Placental pericyte (primary cell): ENCODE data around the gene SOX15. TPM values are rescaled to one million over a fixed set of nuclear protein-coding genes. Genes with fewer than 3 reads are reported as not detected.

ENCODE experiments used
- small RNA-seq: library from RNA; depleted of rRNA; stranded (forward); fragments of <200 nt; gene quantifications from one replicate; pipeline ENCODE3, GENCODE V24; 2012; ENCODE audit warnings: low replicate concordance
- total RNA-seq: library from RNA; depleted of rRNA; stranded (reverse); fragments of >200 nt; gene quantifications from 2 replicates; pipeline ENCODE4 v1.2.3, GENCODE V29; 2012

Gene SOX15
- 0.22 and 0.57 TPM in 2 replicates for total RNA-seq

DNA sequence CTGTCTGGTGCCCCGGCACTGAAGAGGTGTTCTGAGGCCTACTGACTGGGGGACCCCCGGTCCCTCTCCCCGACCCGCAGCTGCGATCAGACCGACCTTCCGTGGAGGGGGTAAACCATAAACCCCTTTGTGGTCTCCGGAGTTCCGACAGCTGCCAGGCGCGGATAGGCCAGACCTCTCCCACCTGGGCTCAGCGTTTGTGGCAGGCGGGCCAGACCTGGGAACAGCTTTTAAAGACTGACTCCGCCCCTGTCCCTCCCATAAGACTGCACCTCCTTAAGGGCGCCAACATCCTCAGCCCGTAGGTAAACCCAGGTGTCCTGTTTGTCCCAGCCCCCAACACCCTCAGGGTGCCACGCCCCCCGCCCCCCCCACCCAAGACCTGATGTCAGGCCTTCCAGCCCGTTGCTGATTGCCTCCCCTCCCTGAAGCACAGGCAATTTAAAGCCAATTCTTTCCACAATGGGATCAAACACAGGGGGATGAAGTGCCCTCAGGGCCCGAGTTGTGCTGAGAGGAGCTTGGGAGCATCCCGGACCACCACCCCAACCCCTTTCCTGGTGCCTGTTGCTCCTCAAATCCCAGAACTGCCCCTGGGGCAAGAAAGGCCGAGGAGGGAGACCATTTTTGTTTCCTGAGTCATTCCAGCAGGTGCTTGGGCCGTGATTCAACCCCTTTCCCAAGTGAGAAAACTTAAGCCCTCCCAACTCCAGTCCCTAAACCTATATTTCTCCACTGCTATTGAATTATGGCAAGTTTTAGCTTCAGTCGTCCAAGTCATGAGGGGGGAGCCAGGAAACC is at the start of gene SOX15:
SOX15 (minus strand) TSS at position 204 of the 801 bp plus-strand sequence. CDS start 418 bp downstream, outside the sequence.

DNA sequence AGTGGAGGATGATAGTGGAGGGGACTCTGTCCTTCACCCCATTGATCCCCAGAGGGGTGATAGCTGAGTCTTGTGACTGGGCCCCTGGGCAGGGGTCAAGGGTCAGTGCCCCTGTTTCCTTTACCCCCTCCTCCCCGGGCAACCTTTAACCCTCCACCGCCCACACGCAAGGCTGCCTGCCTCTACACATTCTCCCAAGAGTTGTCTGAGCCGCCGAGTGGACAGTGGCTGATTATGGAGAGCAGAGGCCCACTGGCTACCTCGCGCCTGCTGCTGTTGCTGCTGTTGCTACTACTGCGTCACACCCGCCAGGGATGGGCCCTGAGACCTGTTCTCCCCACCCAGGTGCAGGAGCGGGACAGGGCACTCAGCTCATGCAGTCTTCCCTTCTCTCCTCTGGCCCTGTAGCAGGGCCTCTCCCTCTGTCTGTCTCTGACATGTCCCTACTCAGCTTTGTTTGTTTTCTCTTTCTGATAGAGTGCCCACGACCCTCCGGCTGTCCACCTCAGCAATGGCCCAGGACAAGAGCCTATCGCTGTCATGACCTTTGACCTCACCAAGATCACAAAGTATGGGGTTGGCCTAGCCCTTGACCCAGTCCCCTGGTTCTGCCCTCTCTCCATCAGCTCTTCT is 40.2 kb upstream of the SOX15 start, which contains the start of gene SHBG:
SHBG (plus strand) TSS at position 197 of the 633 bp plus-strand sequence; CDS start at position 235, 38 bp downstream.

DNA sequence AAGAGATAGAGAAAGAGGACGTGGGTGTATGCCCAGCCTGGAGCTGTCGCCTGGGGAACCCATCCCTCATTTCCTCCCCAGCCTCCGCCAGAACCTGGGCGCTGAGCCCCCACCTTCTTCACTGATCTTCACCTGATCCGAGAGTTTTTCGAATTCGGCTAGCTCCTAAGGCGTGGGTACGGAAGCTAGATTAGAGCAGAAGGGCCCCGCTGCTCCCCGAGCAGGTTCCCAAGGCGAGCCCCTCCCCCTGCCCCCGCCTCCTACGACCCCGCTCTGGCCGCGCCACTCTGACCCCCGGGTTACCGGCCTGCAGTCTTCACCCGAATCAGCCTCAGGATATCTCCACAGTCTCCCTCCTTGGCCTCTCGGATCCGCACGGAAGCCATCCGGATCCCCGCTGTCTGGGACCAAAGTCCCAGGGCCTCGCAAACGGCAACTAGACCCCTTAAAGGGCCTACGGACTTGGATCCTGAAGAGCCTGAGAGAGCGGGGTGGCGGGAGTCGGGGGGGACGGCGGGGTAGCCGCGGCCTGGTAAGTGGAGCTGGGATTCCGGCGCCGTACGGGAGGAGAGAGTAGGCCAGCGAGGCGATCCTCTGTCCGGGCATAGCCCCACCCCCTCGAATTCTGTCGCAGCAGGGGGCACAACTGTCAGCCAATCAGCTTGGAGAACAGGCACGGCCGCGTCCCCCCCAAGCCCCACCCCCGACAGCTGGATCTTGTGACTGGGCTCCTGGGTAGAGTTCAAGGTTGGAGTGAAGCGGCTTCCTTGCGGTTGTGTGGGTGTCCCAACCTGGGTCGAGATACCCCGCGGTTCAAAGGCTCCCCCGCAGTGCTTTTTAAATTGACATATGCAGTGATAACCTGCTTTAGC is 37.6 kb upstream of the SOX15 start, which contains the start of gene SAT2:
SAT2 (minus strand) TSS at position 572 of the 872 bp plus-strand sequence; CDS start at position 386, 186 bp downstream.

DNA sequence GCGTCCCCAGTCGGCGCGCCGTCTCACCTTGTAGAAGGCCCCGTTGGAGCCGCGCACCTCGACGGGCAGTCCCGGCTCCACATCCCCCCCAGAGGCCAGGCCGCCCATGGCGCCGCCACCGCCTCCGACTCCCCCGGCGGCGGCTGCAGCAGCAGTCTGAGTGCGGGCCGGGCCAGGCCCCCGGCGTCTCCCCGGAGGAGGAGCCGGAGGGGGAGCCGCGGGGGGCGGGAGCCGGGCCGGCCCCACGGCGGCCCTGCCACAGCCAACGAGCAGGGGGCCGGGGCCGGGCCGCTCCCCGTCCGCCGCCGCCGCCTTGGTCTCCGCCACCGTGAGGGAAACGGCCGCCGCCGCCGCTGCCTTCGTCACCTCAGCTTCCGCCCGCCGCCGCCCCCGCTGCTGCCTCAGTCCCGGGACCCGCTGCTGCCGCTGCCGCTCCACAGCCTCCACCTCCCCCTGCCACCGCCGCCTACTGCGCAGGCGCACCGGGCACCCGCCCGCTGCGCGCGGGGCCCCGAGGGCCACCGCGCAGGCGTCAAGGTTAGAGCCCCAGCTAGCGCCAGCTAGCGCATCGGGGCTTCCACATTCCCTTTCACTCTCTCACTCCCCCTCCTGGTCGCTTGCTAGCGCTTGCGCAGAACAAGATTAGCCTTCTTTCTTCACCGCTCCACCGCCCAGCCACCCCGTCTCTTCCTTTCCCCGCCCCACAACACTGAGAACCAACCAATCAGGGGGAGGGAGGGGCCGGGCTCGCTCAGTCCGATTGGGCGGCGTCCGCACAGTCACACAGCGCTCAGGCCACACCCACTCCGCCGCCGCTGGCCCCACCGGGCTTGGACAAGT is 24.8 kb upstream of the SOX15 start, which contains the start of gene FXR2:
FXR2 (minus strand) TSS at position 473 of the 840 bp plus-strand sequence; CDS start at position 108, 365 bp downstream.

DNA sequence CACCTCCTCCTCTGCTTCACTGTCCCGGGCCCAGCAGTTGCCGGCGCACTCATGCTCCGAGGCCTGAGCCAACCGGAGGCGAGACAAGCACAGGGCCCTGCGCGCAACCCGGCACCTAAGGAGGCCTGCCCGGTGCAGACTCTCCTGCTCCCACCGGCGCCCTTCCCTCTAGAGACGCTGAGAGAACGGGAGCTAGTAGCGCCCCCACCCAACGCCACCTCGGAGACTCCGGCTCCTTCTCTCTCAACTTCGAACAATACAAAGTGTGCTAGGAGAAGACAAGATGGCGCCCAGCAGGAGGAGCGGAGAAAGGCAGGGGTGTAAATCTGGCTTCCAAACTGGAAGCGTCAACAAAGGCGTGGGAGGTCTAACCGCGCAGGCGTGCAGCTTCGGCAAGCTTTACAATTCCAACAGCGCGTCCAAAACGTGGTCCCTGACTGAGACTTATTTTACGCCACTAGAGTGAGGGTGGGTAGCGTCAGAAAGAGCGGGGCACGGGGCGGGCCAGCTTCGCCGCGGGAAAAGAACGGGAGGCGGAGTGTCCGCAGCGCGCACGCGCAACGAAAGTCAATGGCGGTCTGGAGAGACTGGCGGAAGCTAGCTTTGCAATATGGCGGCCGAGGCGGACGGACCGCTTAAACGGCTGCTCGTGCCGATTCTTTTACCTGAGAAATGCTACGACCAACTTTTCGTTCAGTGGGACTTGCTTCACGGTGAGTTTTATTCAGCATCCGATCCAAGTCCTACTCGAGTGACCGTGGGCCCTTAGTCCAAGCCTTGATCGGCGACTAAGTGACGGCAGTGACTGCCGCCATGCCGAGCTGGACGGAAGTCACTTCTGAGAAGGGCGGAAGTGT is 6.4 kb downstream of the SOX15 start, which contains the start of gene MPDU1:
MPDU1 (plus strand) TSS at position 600 of the 857 bp plus-strand sequence; CDS start at position 611, 11 bp downstream.

GRCh38 chr17:7579001-7579833 is 10.7 kb downstream of the SOX15 start, which contains the start of gene CD68:
Gene CD68 (plus strand): TSS chr17:7579638. CDS start chr17:7579678, 40 bp downstream.

GRCh38 chr17:7561589-7562207 is 28.2 kb downstream of the SOX15 start, which contains the start of gene SENP3:
Gene SENP3 (plus strand): TSS chr17:7561919. CDS start chr17:7563077, 1,158 bp downstream.

GRCh38 chr17:7558544-7559319 is 31.2 kb downstream of the SOX15 start, which contains the start of gene TNFSF13:
Gene TNFSF13 (plus strand): TSS chr17:7558750. CDS start chr17:7559040, 290 bp downstream.

GRCh38 chr17:7548585-7549400 is 41.1 kb downstream of the SOX15 start, which contains the start of gene TNFSF12:
Gene TNFSF12 (plus strand): TSS chr17:7549058. CDS start chr17:7549154, 96 bp downstream.

Small RNA genes lying within 50 kb of the gene (small RNA-seq; reads per million reads assigned to genes)
- gene CD68 (not detected), gene SNORA48 (not detected), gene SNORD10 (not detected)

Other genes with a start within 250 kb of the SOX15 start
- 7.2 and 7.7 TPM in 2 replicates for gene KCTD11, start 237.9 kb downstream of the SOX15 start, total RNA-seq
- gene TMEM95, start 234.9 kb downstream of the SOX15 start, total RNA-seq, result not detected in 2 replicates
- 0.22 TPM in 1 of 2 replicates, not detected in the other for gene TNK1, start 209.0 kb downstream of the SOX15 start, total RNA-seq
- 23.6 and 28.1 TPM in 2 replicates for gene PLSCR3, start 195.6 kb downstream of the SOX15 start, total RNA-seq
- gene TMEM256, start 186.0 kb downstream of the SOX15 start, total RNA-seq, result 33.3 and 54.4 TPM in 2 replicates
- 5.2 and 5.7 TPM in 2 replicates for gene NLGN2, start 182.2 kb downstream of the SOX15 start, total RNA-seq
- gene SPEM1, start 169.8 kb downstream of the SOX15 start, total RNA-seq, result not detected in 2 replicates
- not detected in 2 replicates for gene SPEM2, start 164.5 kb downstream of the SOX15 start, total RNA-seq
- not detected in 2 replicates for gene SPEM3, start 161.2 kb downstream of the SOX15 start, total RNA-seq
- 1.1 and 2.1 TPM in 2 replicates for gene TMEM102, start 154.7 kb downstream of the SOX15 start, total RNA-seq
- under 0.01 and 0.44 TPM in 2 replicates for gene FGF11, start 150.6 kb downstream of the SOX15 start, total RNA-seq
- 2.9 and 3.3 TPM in 2 replicates for gene CHRNB1, start 145.0 kb downstream of the SOX15 start, total RNA-seq
- gene ZBTB4, start 110.5 kb downstream of the SOX15 start, total RNA-seq, result 24.3 and 35.8 TPM in 2 replicates
- gene SLC35G6, start 108.6 kb downstream of the SOX15 start, total RNA-seq, result not detected in 2 replicates
- gene POLR2A, start 105.7 kb downstream of the SOX15 start, total RNA-seq, result 75.7 and 125 TPM in 2 replicates
- 10.2 and 10.7 TPM in 2 replicates for gene TNFSF12, start 41.0 kb downstream of the SOX15 start, total RNA-seq
- gene TNFSF13, start 31.3 kb downstream of the SOX15 start, total RNA-seq, result 0.44 and 0.72 TPM in 2 replicates
- gene SENP3, start 28.2 kb downstream of the SOX15 start, total RNA-seq, result 56.9 and 109 TPM in 2 replicates
- 16.9 and 20.6 TPM in 2 replicates for gene CD68, start 10.5 kb downstream of the SOX15 start, total RNA-seq
- gene MPDU1, start 6.2 kb downstream of the SOX15 start, total RNA-seq, result 103 and 203 TPM in 2 replicates
- gene FXR2, start 24.8 kb upstream of the SOX15 start, total RNA-seq, result 40.0 and 60.8 TPM in 2 replicates
- gene SAT2, start 37.7 kb upstream of the SOX15 start, total RNA-seq, result 16.5 and 26.0 TPM in 2 replicates
- gene SHBG, start 40.0 kb upstream of the SOX15 start, total RNA-seq, result 1.8 TPM in 1 of 2 replicates, not detected in the other
- gene ATP1B2, start 60.8 kb upstream of the SOX15 start, total RNA-seq, result not detected in 2 replicates
- 56.4 and 82.5 TPM in 2 replicates for gene TP53, start 97.4 kb upstream of the SOX15 start, total RNA-seq
- 3.3 and 15.7 TPM in 2 replicates for gene WRAP53, start 98.4 kb upstream of the SOX15 start, total RNA-seq
- gene EFNB3, start 115.1 kb upstream of the SOX15 start, total RNA-seq, result 0.72 and 1.5 TPM in 2 replicates
- gene DNAH2, start 127.7 kb upstream of the SOX15 start, total RNA-seq, result 0.88 TPM in 1 of 2 replicates, not detected in the other
- gene KDM6B, start 244.1 kb upstream of the SOX15 start, total RNA-seq, result 7.2 and 8.0 TPM in 2 replicates